SK-N-SH (cell line): ENCODE measurements around the gene SP4. TPM values are rescaled to one million over a fixed set of nuclear protein-coding genes. Genes with fewer than 3 reads are reported as not detected.

Experiments used
- CTCF ChIA-PET: fragments of 300-600, 350-600 bp; formaldehyde crosslinking; extraction: SDS; loops from one replicate; lab custom pipeline; 2021; lab: Yijun Ruan, JAX
- POLR2A ChIA-PET: fragments of 350-600 bp; sonication (Branson Sonifier 250); formaldehyde crosslinking; extraction: SDS; loops from one replicate; lab custom pipeline; 2020; ENCODE audit warnings: antibody characterized with exemption, inconsistent platforms; lab: Yijun Ruan, JAX
- DNase-seq: peaks from one replicate; pipeline ENCODE4 v3.0.0; 2012
- H2AFZ ChIP-seq: fragments of 200-600 bp; sonication (generic); 2 replicates; pipeline ENCODE4 v1.8.1; 2016; ENCODE audit warnings: antibody characterized with exemption, mild to moderate bottlenecking, low read depth
- H3F3A ChIP-seq: fragments of 200-600 bp; sonication (generic); replicated peaks from 2 replicates; pipeline ENCODE3; 2016; ENCODE audit warnings: antibody characterized with exemption, mild to moderate bottlenecking; ENCODE audit not compliant: insufficient read depth
- H3K27ac ChIP-seq, 2 experiments: fragments of 200-500 bp in 1 of 2; fragments of 200-600 bp in 1 of 2; sonication (Bioruptor generic) in 1 of 2; sonication (generic), shearing (Covaris generic) in 1 of 2; 2 replicates each; pipeline versions ENCODE4 v1.5.1 to v1.6.1; 2014 to 2016; ENCODE audit warnings: low read depth in 2 of 2, inconsistent platforms in 1 of 2, low read length in 1 of 2, mild to moderate bottlenecking in 1 of 2, mixed read lengths in 1 of 2
- H3K27me3 ChIP-seq: fragments of 200-600 bp; sonication (generic), shearing (Covaris generic); 2 replicates; pipeline ENCODE4 v1.6.1; 2016; ENCODE audit warnings: mixed run types; ENCODE audit not compliant: insufficient read depth
- H3K36me3 ChIP-seq, 2 experiments: fragments of 200-500 bp in 1 of 2; fragments of 200-600 bp in 1 of 2; sonication (Bioruptor generic) in 1 of 2; sonication (generic) in 1 of 2; replicated peaks in 1 of 2; 2 replicates each; pipeline versions ENCODE3 to v1.5.1; 2014 to 2016; ENCODE audit warnings: low read length in 1 of 2, mild to moderate bottlenecking in 1 of 2; ENCODE audit not compliant: insufficient read depth in 2 of 2, control insufficient read depth in 1 of 2
- H3K4me1 ChIP-seq, 2 experiments: fragments of 200-500 bp in 1 of 2; fragments of 200-600 bp in 1 of 2; sonication (Bioruptor generic) in 1 of 2; sonication (generic), shearing (Covaris generic) in 1 of 2; 2 replicates each; pipeline versions ENCODE4 v1.5.1 to v1.6.1; 2014 to 2016; ENCODE audit warnings: low read depth in 1 of 2, low read length in 1 of 2, mixed run types in 1 of 2; ENCODE audit not compliant: insufficient read depth in 2 of 2, control insufficient read depth in 1 of 2
- H3K4me2 ChIP-seq: fragments of 200-600 bp; sonication (generic), shearing (Covaris generic); 2 replicates; pipeline ENCODE4 v1.6.1; 2017; ENCODE audit warnings: mixed run types
- H3K4me3 ChIP-seq, 2 experiments: fragments of 200-500 bp in 1 of 2; fragments of 200-600 bp in 1 of 2; sonication (Bioruptor generic) in 1 of 2; sonication (generic), shearing (Covaris generic) in 1 of 2; 2 replicates each; pipeline versions ENCODE4 v1.5.1 to v1.8.1; 2014 to 2016; ENCODE audit warnings: low read depth in 2 of 2, inconsistent platforms in 1 of 2, low read length in 1 of 2, mild to moderate bottlenecking in 1 of 2, mixed read lengths in 1 of 2, moderate library complexity in 1 of 2
- H3K79me2 ChIP-seq: fragments of 200-600 bp; sonication (generic); 2 replicates; pipeline ENCODE4 v1.8.1; 2017; ENCODE audit warnings: mild to moderate bottlenecking; ENCODE audit not compliant: insufficient read depth
- H3K9ac ChIP-seq: fragments of 200-600 bp; sonication (generic); 2 replicates; pipeline ENCODE4 v1.6.1; 2017; ENCODE audit warnings: mixed run types
- H3K9me2 ChIP-seq: fragments of 200-600 bp; sonication (generic); 2 replicates; pipeline ENCODE4 v1.6.1; 2017; ENCODE audit warnings: mixed run types
- H3K9me3 ChIP-seq: fragments of 200-600 bp; sonication (generic); 2 replicates; pipeline ENCODE4 v1.6.1; 2017; ENCODE audit warnings: mixed run types, mild to moderate bottlenecking, moderate library complexity
- H4K20me1 ChIP-seq: fragments of 200-600 bp; sonication (generic); 2 replicates; pipeline ENCODE4 v1.6.1; 2017; ENCODE audit warnings: mild to moderate bottlenecking, mixed run types; ENCODE audit not compliant: insufficient read depth
- EZH2phosphoT487 ChIP-seq: fragments of 200-600 bp; sonication (generic); IDR thresholded peaks from 2 replicates; pipeline ENCODE4 v1.6.1; 2017; ENCODE audit warnings: low read depth, mixed run types, mild to moderate bottlenecking, antibody characterized with exemption, moderate library complexity, borderline replicate concordance
- FOXJ3 ChIP-seq: sonication (generic); formaldehyde crosslinking; IDR thresholded peaks from 2 replicates; pipeline ENCODE4 v1.5.1; 2020; ENCODE audit warnings: mild to moderate bottlenecking, missing genetic modification reagents
- FOXM1 ChIP-seq: IDR thresholded peaks from 2 replicates; pipeline ENCODE4 v1.4.0; 2012; ENCODE audit warnings: low read depth, mild to moderate bottlenecking
- NRF1 ChIP-seq: IDR thresholded peaks from 2 replicates; pipeline ENCODE4 v1.6.1; 2012; ENCODE audit warnings: low read depth, mild to moderate bottlenecking, low read length
- POLR2AphosphoS5 ChIP-seq: IDR thresholded peaks from 2 replicates; pipeline ENCODE4 v1.6.1; 2012; ENCODE audit warnings: low read depth, low read length
- RCOR1 ChIP-seq: fragments of 150-350 bp; IDR thresholded peaks from 2 replicates; pipeline ENCODE4 v1.6.1; 2017; ENCODE audit warnings: antibody characterized with exemption, low read length
- WGBS: methylation state at CpG from one replicate; pipeline ENCODE4 v1.1.6; 2017; ENCODE audit warnings: low lambda C conversion rate; 5-methylcytosine and 5-hydroxymethylcytosine counted together
- polyA plus RNA-seq, 3 experiments: library from polyadenylated mRNA; depleted of rRNA; stranded (reverse); fragments of >200 nt; gene quantifications; 2 replicates each; pipeline ENCODE4 v1.2.3, GENCODE V29; 2012
- TF ChIP-seq, protein P1 (sequence below): IDR thresholded peaks from 2 replicates; pipeline ENCODE4 v1.4.0; 2012; ENCODE audit warnings: low read depth, borderline replicate concordance
- TF ChIP-seq, protein P2 (sequence below): IDR thresholded peaks from 2 replicates; pipeline ENCODE4 v1.4.0; 2012; ENCODE audit warnings: low read depth, borderline replicate concordance

The SP4 gene
- polyA plus RNA-seq, 1 of the 3 experiments (the other 2 are of a cell fraction): 1.1 TPM

DNA sequence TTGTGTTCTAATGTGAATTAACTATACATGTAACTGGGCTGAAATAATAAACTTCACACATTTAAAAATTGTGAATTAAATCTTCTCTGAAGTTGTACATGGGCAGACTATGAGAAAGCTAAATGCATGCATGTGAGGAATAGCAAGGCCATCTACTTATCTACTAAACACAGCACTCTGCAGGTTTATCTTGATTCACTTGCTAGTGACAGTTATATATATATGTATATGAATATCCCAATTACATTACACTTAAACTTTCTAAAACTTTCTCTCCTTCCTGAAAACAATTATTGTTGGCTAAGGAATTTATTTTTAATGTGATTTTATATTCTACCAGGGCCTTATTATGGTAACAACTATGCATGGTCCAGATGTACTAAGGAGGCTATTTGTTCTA lies 5.1 kb upstream of the SP4 start:
- Histone ChIP-seq H4K20me1 (no peaks in the 10 kb centered on the region), H3K9me2 (no peaks in the 10 kb centered on the region), H3K27ac (no peak overlapping the region), H3K9ac (no peak overlapping the region), H3K4me3 (no peak overlapping the region), H3K79me2 (no peaks in the 10 kb centered on the region), H3K36me3 (no peaks in the 10 kb centered on the region), H3K4me2 (no peak overlapping the region), H2AFZ (no peak overlapping the region), H3F3A (peaks cover 3% of the 10 kb centered on the region), H3K9me3 (no peaks in the 10 kb centered on the region), H3K4me1 (peaks cover 0 to 7% of the 10 kb centered on the region in 2 experiments; a peak in 1 of 4 replicates), H3K27me3 (no peaks in the 10 kb centered on the region)
- no peak for TF ChIP-seq RCOR1
- TF ChIP-seq, protein P1, sequence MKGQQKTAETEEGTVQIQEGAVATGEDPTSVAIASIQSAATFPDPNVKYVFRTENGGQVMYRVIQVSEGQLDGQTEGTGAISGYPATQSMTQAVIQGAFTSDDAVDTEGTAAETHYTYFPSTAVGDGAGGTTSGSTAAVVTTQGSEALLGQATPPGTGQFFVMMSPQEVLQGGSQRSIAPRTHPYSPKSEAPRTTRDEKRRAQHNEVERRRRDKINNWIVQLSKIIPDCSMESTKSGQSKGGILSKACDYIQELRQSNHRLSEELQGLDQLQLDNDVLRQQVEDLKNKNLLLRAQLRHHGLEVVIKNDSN: no peak
- CTCF ChIA-PET: interaction anchor here (1.5 kb wide), 1 partner anchor 11 kb away, joined by 4 read pairs; no protein-coding TSS in a partner anchor
- DNase-seq: no peak
- POLR2A ChIA-PET: no interaction called here

DNA sequence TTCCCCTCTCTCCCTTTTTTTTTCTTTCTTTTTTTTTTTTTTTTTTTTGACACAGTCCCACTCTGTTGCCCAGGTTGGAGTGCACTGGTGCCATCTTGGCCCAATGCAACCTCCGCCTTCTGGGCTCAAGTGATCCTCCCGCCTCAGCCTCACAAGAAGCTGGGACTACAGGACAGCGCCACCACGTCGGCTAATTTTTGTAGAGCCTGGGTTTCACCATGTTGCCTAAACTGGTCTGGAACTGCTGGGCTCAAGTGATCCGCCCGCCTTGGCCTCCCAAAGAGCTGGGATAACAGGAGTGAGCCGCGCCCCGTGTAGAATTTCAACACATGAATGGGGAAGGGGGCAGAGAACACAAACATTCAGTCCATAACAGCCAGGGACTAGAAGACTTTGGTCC lies 2.6 kb upstream of the SP4 start:
- Histone ChIP-seq H3K36me3 (peaks cover 0 to 2% of the 10 kb centered on the region in 2 experiments), H4K20me1 (no peaks in the 10 kb centered on the region), H3K4me2 (no peak overlapping the region), H3K9ac (no peak overlapping the region), H3K27ac (no peak overlapping the region), H3F3A (peaks cover 12% of the 10 kb centered on the region), H3K4me3 (no peak overlapping the region), H3K9me3 (no peaks in the 10 kb centered on the region), H2AFZ (no peak overlapping the region), H3K4me1 (peaks cover 0 to 14% of the 10 kb centered on the region in 2 experiments; a peak in 2 of 4 replicates), H3K27me3 (no peaks in the 10 kb centered on the region), H3K79me2 (no peaks in the 10 kb centered on the region), H3K9me2 (no peaks in the 10 kb centered on the region)
- TF ChIP-seq EZH2phosphoT487 (no peak), POLR2AphosphoS5 (no peak)
- ChIA-PET CTCF (no interaction called here), POLR2A (no interaction called here)
- no peak for DNase-seq
- 93% methylated on average over 10 of the region's 10 CpGs for WGBS

DNA sequence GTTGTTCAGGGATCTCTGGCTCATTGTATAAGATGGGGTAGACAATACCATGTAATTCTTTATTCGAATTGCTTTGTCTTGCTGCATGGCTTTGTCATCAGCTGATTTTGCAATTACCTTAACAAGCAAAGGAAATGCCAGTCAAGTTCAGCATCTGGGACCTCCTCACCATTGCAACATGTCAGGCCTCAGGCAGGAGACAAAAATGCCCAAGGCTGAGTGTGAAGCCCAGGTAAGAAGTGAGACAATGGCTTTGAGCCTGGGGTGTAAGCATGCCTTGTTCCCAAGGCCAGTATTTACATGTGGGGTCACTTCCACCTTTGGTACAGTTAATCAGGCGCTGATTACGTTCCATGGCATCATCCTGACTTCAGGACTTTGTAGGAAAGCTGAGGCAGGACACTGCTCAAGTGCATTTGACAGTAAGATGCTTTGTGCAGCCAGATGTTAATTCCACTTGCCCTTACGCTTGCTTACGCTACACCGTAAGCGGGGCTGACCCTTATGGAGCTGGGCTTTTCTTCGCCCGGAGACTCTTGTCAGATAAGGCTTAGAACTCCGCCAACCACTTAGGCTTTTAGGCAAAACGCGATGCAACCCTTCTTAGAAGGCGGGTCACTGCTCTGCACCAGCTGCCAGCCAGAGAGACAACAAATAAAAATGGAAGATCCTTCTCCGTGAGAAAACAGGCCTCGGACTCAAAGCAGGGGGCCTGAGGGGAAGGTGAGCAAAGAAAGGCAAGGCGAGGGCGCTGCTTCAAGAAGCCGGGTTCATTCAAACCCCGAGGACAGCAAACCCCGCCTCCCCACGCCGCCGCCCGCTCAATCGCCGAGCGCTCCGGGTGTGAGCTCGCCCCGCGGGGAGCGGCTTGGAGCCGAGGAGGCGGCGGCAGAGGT lies 1.3 kb upstream of the SP4 start:
- H3F3A ChIP-seq: peaks cover 12% of the 10 kb centered on the region

More for the DNA sequence above, 1.3 kb upstream of the SP4 start:
- CTCF ChIA-PET: interaction anchor here (0.6 to 1.3 kb wide), 3 partner anchors 14 to 1695 kb away, joined by 3 read pairs; no protein-coding TSS in a partner anchor
- Histone ChIP-seq H3K79me2 (no peaks in the 10 kb centered on the region), H3K9me2 (no peaks in the 10 kb centered on the region), H3K27me3 (no peaks in the 10 kb centered on the region), H3K27ac (peak overlapping the region; percentile 19 to 51; a peak in 3 of 4 replicates), H3K4me1 (peaks cover 0 to 23% of the 10 kb centered on the region in 2 experiments; a peak in 2 of 4 replicates), H3K9ac (peak overlapping the region; percentile 41; the same call in 1 of the 2 replicates), H4K20me1 (no peaks in the 10 kb centered on the region), H3K36me3 (peaks cover 0 to 2% of the 10 kb centered on the region in 2 experiments), H3K4me2 (peak overlapping the region; percentile 80), H2AFZ (peak overlapping the region; percentile 94), H3K9me3 (no peaks in the 10 kb centered on the region), H3K4me3 (peak overlapping the region; percentile 64 to 93)
- TF ChIP-seq, protein P2, sequence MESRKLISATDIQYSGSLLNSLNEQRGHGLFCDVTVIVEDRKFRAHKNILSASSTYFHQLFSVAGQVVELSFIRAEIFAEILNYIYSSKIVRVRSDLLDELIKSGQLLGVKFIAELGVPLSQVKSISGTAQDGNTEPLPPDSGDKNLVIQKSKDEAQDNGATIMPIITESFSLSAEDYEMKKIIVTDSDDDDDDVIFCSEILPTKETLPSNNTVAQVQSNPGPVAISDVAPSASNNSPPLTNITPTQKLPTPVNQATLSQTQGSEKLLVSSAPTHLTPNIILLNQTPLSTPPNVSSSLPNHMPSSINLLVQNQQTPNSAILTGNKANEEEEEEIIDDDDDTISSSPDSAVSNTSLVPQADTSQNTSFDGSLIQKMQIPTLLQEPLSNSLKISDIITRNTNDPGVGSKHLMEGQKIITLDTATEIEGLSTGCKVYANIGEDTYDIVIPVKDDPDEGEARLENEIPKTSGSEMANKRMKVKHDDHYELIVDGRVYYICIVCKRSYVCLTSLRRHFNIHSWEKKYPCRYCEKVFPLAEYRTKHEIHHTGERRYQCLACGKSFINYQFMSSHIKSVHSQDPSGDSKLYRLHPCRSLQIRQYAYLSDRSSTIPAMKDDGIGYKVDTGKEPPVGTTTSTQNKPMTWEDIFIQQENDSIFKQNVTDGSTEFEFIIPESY: no peak
- no peak; the same call in 1 of the 2 replicates for TF ChIP-seq NRF1
- TF ChIP-seq POLR2AphosphoS5: no peak
- TF ChIP-seq FOXM1: no peak
- no peak for TF ChIP-seq EZH2phosphoT487
- TF ChIP-seq RCOR1: no peak
- TF ChIP-seq FOXJ3 (CRISPR knock-in tag): 0 out of 2 replicates have a peak, but pooled peaks have one; percentile 14
- DNase-seq: no peak
- POLR2A ChIA-PET: interaction anchor here (0.7 to 1.5 kb wide), 2 partner anchors 15 to 1095 kb away, joined by 3 to 7 read pairs; no protein-coding TSS in a partner anchor
- WGBS: 18% methylated on average over 22 of the region's 35 CpGs
